Activated naive CD4-positive, alpha-beta T cell treated with anti-CD3 and anti-CD28 coated beads, Interleukin-2, amount 50 U/mL, for 72 hours (primary cell): Measurements from ENCODE around the gene GIPR. TPM values are rescaled to one million over a fixed set of nuclear protein-coding genes. Genes with fewer than 3 reads are reported as not detected.
"Not testable (repeated sequence)": the region's sequence is repeated elsewhere in the genome, so short reads cannot be mapped to it uniquely, and the experiment has no call there.

Experiments used
- ATAC-seq, 2 donors: fragments of 150-1000 bp; cut with Tn5 transposase; 2 replicates each; pipeline ENCODE4 v1.10.0; 2021; ENCODE audit warnings: mild to moderate bottlenecking in 2 of 2, moderate library complexity in 2 of 2
- DNase-seq, 2 donors: peaks; one replicate each; pipeline ENCODE4 v3.0.0; 2021 to 2022; ENCODE audit warnings: low spot score in 2 of 2
- H3K27ac Mint-ChIP-seq, 2 donors: one replicate each; pipeline ENCODE4 v1.8.0; 2022; ENCODE audit warnings: mild to moderate bottlenecking in 2 of 2, mixed read lengths in 2 of 2
- H3K36me3 Mint-ChIP-seq, 2 donors: one replicate each; pipeline ENCODE4 v1.8.0; 2022; ENCODE audit warnings: mixed read lengths in 2 of 2
- H3K9me3 Mint-ChIP-seq, 2 donors: one replicate each; pipeline ENCODE4 v1.8.0; 2022; ENCODE audit warnings: mixed read lengths in 2 of 2
- total RNA-seq, 2 donors: library from RNA; stranded (reverse); gene quantifications; one replicate each; pipeline ENCODE4 v1.2.3, GENCODE V29; 2022

GIPR gene
- total RNA-seq, 2 donors from 2014 or later: 7.0 to 15.7 TPM

GRCh38 chr19:45705710-45706415, 37.8 kb downstream of the GIPR start:
- no peak for DNase-seq
- ATAC-seq: no peak
- Mint-ChIP-seq H3K36me3 (peaks cover 5 to 8% of the 10 kb centered on the region in 2 donors), H3K27ac (no peak overlapping the region), H3K9me3 (no peaks in the 10 kb centered on the region)

DNA sequence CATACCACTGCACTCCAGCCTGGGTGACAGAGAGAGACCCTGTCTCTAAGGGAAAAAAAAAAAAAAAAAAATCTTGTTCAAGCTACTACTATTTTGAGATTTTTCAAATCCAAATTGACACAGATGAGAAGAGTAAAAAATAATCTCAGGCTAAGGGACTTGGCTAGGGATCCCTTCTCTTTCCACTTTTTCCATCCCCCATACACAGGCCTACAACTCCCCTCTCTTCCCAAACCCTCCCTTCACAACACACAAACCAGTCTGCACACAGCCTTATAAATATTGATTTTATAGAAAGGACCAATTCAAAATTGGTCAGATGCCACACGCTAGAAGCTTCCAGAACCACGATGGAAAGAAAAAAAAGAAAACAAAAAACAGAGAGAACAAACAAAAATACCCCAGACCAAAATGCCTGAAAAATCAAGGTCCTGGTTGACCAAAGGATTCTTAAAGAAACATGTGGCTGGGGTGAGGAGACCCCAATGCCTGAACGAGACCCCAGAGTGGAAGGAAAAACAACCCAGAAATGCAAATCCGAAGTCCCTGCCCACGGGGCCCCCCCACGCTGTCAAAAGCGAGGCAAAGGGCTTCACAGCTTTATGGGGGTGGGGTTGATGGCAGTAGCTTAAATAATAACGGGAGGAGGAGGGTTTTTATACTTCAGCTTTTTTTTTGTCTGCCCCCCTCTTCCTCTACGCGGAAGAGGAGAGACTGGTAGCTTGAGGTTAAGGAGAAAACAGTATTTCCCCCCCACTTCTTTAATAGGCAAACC, 42.5 kb downstream of the GIPR start:
- Mint-ChIP-seq H3K27ac (peak overlapping the region in 1 of 2 donors; percentile 57), H3K9me3 (no peaks in the 10 kb centered on the region), H3K36me3 (no peaks in the 10 kb centered on the region)
- DNase-seq (no peak), ATAC-seq (no peak)

- no peak for ATAC-seq
- no peaks in the 10 kb centered on the region for H3K9me3 Mint-ChIP-seq
- no peak for DNase-seq
- H3K27ac Mint-ChIP-seq: no peak overlapping the region
- peaks cover 13% of the 10 kb centered on the region in 2 donors for H3K36me3 Mint-ChIP-seq
These were observed 44.1 kb downstream of the GIPR start for GRCh38 chr19:45711851-45712698.

- ATAC-seq: no peak
- no peak for DNase-seq
- no peak overlapping the region for H3K27ac Mint-ChIP-seq
- no peaks in the 10 kb centered on the region for H3K9me3 Mint-ChIP-seq
- H3K36me3 Mint-ChIP-seq: peaks cover 16 to 17% of the 10 kb centered on the region in 2 donors
These were observed 44.7 kb downstream of the GIPR start for GRCh38 chr19:45712699-45713067.

DNA sequence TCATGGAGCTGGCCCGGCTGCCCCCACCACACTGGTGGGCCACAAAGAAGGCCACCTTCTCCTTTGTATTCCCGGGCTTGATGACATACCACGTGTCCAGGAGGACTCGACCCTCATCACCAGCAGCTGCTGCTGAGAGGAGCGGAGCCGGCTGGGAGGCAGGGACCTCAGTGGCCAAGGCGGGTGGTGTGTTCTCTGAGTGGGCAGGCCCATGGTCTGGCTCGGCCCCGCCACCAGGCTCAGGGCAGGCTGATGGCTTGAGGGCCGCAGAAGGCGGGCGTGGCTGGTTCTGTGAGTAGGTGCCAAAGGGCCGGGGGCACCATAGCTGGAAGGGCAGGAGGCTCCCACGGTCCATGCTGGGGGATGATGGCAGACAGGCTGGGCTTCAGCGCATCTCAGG, 45.1 kb downstream of the GIPR start:
- no peak for ATAC-seq
- DNase-seq: no peak
- peaks cover 17% of the 10 kb centered on the region in 2 donors for H3K36me3 Mint-ChIP-seq
- H3K27ac Mint-ChIP-seq: no peak overlapping the region
- H3K9me3 Mint-ChIP-seq: no peaks in the 10 kb centered on the region

DNA sequence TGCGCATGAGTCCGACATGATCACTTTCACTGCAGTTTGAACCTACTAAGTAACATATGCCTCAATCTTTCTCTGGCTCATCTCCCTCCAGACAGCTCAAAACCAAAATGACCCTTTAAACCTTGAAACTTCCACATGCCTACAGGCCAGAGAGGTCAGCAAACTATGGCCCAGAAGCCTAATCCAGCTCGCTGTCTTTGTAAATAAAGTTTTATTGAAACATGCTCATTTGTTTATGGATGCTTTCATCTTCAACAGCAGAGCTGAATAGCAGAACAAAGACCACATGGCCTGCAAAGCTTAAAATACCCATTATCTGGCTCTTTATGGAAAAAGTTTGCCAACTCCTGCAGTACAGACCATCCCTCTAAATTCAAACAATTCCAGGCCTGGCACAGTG, 47.1 kb downstream of the GIPR start:
- ATAC-seq (no peak), DNase-seq (no peak)
- H3K27ac Mint-ChIP-seq: no peak overlapping the region
- H3K36me3 Mint-ChIP-seq: peaks cover 22 to 35% of the 10 kb centered on the region in 2 donors
- H3K9me3 Mint-ChIP-seq: no peaks in the 10 kb centered on the region

GRCh38 chr19:45716359-45717130, 48.5 kb downstream of the GIPR start:
- DNase-seq: no peak
- Mint-ChIP-seq H3K27ac (peak overlapping the region; percentile 91 to 97), H3K36me3 (peaks cover 22 to 44% of the 10 kb centered on the region in 2 donors), H3K9me3 (no peaks in the 10 kb centered on the region)
- no peak for ATAC-seq

GRCh38 chr19:45717131-45717982, 49.3 kb downstream of the GIPR start:
- peak overlapping the region; percentile 91 to 97 for H3K27ac Mint-ChIP-seq
- H3K36me3 Mint-ChIP-seq: peaks cover 22 to 50% of the 10 kb centered on the region in 2 donors
- H3K9me3 Mint-ChIP-seq: no peaks in the 10 kb centered on the region
- peak; percentile 98 to 99 for ATAC-seq
- DNase-seq: peak; percentile 97 to 98

DNA sequence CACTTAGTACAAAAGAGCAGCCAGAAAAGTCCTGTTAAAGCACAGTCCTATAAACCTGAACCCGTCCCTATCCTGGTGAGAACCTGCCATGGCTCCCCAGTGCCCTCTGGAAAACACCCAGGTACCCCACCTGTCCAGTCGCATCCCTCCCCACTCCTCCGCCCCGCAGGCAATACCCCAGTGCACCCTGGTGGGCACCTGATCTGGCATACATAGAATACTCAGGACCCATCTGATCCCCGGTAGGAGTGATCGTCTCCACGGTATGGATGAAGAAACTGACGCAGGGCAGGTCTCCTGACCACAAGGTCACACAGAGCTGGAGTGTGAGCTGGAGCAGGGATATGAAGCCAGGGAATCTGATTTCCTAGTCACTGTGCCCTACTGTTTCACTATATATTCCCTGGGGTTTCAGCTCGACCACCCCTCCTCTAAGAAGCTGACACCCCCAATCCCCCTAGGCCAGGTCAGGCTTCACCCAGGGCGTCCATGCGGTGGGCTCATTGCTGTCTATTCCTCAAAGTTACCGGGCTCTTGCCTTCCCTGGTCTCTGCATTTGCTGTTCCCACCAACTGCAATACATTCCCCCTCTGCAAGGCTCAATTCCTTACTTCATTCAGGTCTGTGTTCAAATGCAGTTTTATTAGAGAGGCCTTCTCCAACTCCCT, 50.1 kb downstream of the GIPR start:
- peaks cover 22 to 50% of the 10 kb centered on the region in 2 donors for H3K36me3 Mint-ChIP-seq

GRCh38 chr19:45720065-45720464, 52.0 kb downstream of the GIPR start:
- not testable (repeated sequence) for DNase-seq, ATAC-seq, H3K9me3 Mint-ChIP-seq, H3K27ac Mint-ChIP-seq
- H3K36me3 Mint-ChIP-seq: peaks cover 22 to 50% of the 10 kb centered on the region in 2 donors

More for the DNA sequence above, 50.1 kb downstream of the GIPR start:
- DNase-seq (no peak), ATAC-seq (no peak)
- H3K9me3 Mint-ChIP-seq: no peaks in the 10 kb centered on the region
- H3K27ac Mint-ChIP-seq: peak overlapping the region; percentile 91 to 97

GRCh38 chr19:45728683-45729082, 60.7 kb downstream of the GIPR start:
- not testable (repeated sequence) for H3K9me3 Mint-ChIP-seq, ATAC-seq, H3K36me3 Mint-ChIP-seq, DNase-seq
- peak overlapping the region in 1 of 2 donors; percentile 32 for H3K27ac Mint-ChIP-seq

DNA sequence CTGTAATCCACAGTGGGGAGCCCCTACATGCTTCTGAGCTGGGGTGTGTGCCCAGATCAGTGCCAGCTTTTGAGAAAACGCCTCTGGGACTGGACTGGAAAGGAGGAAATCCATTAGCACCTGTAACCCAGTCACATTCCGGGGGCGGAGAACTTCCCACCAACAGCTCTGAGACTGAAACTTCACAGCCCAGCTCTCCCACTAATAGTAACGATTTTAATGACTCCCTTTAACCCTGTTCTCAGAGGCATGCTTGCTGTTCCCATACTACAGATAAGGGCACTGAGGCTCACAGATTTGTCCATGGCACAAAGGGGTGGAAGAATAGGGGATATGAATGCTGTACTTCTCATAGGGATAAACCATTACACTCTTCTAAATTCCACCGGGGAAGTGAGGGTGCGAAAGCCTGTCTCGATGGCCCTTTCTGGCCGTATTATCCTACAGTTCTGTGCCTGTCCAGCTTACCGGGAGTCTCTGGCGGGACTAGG, 61.8 kb downstream of the GIPR start:
- H3K9me3 Mint-ChIP-seq: no peaks in the 10 kb centered on the region
- peak overlapping the region; percentile 92 to 96 for H3K27ac Mint-ChIP-seq
- H3K36me3 Mint-ChIP-seq: peaks cover 0 to 9% of the 10 kb centered on the region in 2 donors
- DNase-seq (no peak), ATAC-seq (no peak)

GRCh38 chr19:45730368-45731288, 62.6 kb downstream of the GIPR start, which contains the start of gene FBXO46:
Gene FBXO46, minus strand, starts transcription at chr19:45730896. Its CDS starts 17,401 bp downstream, at chr19:45713495.
- peak; percentile 99 for ATAC-seq
- peaks cover 0 to 9% of the 10 kb centered on the region in 2 donors for H3K36me3 Mint-ChIP-seq
- DNase-seq: peak; percentile 91 to 92
- H3K9me3 Mint-ChIP-seq: no peaks in the 10 kb centered on the region
- H3K27ac Mint-ChIP-seq: peak within 1 kb of the TSS; percentile 92 to 96
